Hematopoietic multipotent progenitor cell treated with erythropoietin and hydrocortisone succinate and interleukin-3 and kit ligand, for 4 days (in vitro differentiated cells): ENCODE results near the gene NUDT5.
"Not testable (repeated sequence)": the region's sequence is repeated elsewhere in the genome, so short reads cannot be mapped to it uniquely, and the experiment has no call there.

Experiments used
- DNase-seq: peaks from one replicate; pipeline ENCODE4 v3.0.0-alpha.2; 2015

Gene NUDT5

GRCh38 chr10:12195603-12196506 is at the start of gene NUDT5, which contains the start of gene CDC123:
NUDT5 (minus strand) TSS chr10:12195891; CDS start chr10:12186291, 9,600 bp downstream.
CDC123 (plus strand) TSS chr10:12196188; CDS start chr10:12196246, 58 bp downstream.
- peak; percentile 96 for DNase-seq

- DNase-seq, result peak; percentile 83
Measured at GRCh38 chr10:12243864-12244620, 48.4 kb upstream of the NUDT5 start.

GRCh38 chr10:12241810-12242529 is 46.3 kb upstream of the NUDT5 start:
- peak; percentile 41 for DNase-seq

DNA sequence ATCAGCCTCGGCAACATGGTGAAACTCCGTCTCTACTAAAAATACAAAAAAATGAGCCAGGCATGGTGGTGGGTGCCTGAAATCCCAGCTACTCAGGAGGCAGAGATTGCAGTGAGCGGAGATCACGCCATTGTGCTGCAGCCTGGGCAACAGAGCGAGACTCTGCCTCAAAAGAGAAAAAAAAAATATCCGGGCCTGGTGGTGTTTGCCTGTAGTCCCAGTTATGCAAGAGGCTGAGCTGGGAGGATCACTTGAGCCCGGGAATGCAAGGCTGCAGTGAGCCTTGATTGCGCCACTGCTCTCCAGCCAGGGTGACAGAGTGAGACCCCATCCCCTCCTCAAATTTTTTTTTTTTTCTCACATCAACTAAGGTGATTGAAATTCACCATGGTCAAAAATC is 43.1 kb upstream of the NUDT5 start:
- DNase-seq, result no peak

DNA sequence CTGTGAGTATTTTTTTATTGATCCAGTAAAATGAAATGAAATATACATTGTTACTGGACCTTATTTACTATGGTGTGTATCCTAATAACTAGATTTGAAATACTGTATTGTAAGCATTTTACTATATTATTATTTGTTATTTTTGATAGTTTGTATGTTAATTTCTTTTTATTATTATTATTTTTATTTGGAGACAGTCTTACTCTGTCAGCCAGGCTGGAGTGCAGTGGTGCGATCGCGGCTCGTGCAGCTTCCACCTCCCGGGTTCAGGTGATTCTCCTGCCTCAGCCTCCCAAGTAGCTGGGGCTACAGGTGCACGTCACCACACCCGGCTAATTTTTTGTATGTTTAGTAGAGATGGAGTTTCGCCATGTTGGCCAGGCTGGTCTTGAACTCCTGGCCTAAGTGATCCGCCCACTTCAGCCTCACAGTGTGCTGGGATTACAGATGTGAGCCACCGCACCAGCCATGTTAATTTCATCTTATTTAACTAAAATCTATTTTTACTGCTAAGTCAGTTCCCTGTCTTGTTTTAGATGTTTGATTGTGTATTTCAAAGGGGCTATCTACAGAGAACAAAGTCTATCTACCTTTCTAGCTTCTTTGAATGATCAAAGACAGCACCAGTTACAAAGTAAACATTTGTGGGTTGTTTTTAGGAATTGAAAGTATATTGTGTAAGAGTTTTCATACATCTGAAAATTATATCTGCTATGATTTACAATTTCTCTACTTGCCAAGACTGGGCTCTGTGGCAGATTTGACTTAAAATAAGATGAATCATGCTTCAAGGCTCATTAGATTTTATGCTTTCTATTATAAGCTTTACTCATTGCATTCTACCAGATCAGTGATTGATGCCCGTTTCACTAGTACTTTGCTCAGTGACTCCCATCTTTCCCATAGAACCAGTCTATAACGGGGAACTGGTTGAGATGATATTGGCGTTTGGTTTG is 41.9 kb upstream of the NUDT5 start:
- DNase-seq, result no peak

- no peak for DNase-seq
Measured at GRCh38 chr10:12235796-12236195, 40.1 kb upstream of the NUDT5 start.

- DNase-seq, result no peak
Measured at GRCh38 chr10:12235116-12235694, 39.5 kb upstream of the NUDT5 start.

GRCh38 chr10:12234687-12235086 is 39.0 kb upstream of the NUDT5 start:
- DNase-seq, result not testable (repeated sequence)

DNA sequence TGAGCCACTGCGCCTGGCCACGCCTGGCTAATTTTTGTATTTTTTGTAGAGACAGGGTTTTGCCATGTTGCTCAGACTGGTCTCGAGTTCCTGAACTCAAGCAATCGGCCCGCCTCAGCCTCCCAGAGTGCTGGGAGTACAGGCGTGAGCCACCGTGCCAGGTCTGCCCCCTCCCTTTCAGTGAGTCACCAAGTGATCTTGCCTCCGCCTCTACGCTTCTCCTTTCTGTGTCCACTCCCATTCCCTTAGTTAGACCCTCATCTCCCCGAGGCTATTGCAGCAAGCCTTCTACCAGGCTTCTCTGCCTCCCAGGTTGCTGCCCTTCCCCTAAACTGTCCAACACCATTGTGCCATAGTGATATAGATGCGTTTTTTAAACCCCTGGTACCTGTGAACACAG is 33.2 kb upstream of the NUDT5 start:
- no peak for DNase-seq

DNA sequence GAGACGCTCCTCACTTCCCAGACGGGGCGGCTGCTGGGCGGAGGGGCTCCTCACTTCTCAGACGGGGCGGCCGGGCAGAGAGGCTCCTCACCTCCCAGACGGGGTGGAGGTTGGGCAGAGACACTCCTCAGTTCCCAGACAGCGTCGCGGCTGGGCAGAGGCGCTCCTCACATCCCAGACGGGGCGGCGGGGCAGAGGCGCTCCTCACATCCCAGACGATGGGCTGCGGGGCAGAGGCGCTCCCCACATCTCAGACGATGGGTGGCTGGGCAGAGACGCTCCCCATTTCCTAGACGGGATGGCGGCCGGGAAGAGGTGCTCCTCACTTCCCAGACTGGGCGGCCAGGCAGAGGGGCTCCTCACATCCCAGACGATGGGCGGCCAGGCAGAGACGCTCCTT is 30.7 kb upstream of the NUDT5 start:
- DNase-seq, result not testable (repeated sequence)

GRCh38 chr10:12225444-12225843 is 29.8 kb upstream of the NUDT5 start:
- no peak for DNase-seq

DNA sequence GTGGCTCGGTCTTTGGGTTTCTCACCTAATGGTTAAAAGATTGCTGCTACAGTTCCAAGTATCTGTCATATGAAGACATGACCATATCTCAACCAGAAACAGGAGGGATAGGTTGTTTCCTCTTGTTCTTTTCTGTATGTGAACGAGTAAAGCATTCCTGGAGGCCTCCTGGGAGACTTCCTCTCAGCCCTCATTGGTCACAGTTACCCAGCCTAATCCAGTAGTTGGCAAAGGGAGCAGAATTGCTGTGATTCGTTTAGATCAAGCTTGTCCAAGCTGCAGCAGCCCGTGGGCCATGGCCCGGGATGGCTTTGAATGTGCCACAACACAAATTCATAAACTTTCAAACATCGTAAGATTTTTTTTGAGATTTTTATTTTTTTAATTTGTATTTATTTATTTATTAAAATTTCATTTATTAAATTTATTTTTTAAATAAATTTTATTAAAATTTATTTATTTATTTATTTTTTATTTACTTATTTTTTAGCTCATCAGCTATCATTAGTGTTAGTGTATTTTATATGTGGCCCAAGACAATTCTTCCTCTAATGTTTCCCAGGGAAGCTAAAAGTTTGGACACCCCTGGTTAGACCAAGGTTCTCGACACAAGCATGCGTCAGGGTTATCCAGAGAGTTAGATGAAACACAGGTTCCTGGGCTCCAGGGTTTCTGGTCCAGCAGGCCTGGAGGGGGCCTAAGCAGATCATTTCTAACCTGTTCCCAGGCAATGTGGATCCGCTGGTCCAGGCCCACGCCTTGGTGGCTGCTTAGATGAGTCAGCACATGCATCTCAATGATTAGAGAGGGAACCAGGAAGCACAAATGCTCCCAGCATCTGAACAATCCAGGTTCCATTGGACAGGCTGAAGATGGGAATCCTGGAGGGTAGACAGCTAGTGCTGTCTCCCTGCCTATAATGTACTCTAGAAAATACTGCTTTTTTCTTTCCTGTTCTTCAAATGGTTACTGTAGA is 25.9 kb upstream of the NUDT5 start:
- DNase-seq, result peak; percentile 60

DNA sequence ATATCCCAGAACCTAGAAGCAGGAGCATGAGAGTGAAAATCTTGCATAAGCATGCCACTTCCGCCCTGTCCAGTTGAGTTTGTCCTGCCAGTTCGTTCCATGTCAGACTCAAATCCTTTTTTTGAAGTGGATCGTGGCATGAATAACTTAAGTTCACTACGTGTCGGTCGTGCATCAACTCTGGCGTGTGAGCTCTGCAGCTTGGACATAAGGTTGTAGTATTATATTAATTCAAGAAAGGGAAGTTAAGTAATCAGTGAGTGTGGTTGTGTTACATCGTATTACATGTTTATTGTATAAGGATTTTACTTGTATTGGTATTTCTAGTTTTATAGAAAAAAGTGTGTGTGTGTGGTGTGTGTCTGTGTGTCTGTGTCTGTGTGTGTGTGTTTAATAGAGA is 23.3 kb upstream of the NUDT5 start:
- no peak for DNase-seq

GRCh38 chr10:12214763-12215218 is 19.1 kb upstream of the NUDT5 start:
- DNase-seq, result peak; percentile 88

- no peak for DNase-seq
Measured at GRCh38 chr10:12214093-12214492, 18.4 kb upstream of the NUDT5 start.

- DNase-seq, result no peak
Measured at GRCh38 chr10:12213621-12214020, 17.9 kb upstream of the NUDT5 start.

GRCh38 chr10:12212454-12212853 is 16.8 kb upstream of the NUDT5 start:
- DNase-seq, result no peak

DNA sequence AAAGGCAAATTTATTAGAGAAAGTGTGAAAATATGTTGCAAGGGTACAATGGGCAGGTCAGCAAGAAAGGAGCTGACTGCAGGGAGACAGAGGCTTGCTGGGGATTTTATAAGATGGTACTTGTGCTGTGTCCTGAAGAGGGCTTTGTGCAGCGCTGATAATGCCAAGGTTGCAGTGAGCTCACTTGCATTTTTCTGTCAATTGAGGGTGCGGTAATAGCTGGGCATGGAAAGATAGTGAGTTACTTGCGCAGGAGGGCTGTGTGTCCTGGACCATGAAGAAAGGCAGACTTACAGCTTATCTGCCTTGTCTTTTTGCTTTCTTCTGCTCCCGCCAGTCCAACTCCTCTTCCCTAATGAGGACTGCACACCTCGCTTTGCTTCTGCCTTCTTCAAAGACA is 12.8 kb upstream of the NUDT5 start:
- DNase-seq, result peak; percentile 73

DNA sequence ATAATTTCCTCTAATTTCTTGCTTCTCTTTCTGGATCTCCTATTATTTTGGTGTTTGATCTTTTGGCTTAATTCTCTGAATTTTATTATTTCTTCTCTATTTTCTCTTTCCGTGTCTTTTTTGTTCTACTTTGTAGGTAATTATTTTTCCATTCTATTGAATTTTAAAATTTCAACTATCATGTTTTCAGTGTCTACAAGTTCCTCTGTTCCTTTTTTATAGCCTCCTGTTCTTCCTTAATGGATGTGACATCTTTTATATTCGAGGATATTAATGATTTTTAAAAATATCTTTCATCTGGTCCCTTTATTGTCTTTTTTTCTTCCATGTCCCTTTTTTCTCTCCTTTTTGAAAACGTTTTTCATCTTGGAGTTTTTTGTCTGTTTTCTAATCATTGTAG is 11.4 kb upstream of the NUDT5 start:
- no peak for DNase-seq

GRCh38 chr10:12205082-12205481 is 9.4 kb upstream of the NUDT5 start:
- DNase-seq, result no peak
